Forelimb muscle (tissue), 1 donor: ENCODE results near the gene NUDT13. TPM values are rescaled to one million over a fixed set of nuclear protein-coding genes. Genes with fewer than 3 reads are reported as not detected.

Source experiments
- DNase-seq: peaks from one replicate; pipeline ENCODE4 v3.0.0-alpha.2; 2013; ENCODE audit warnings: low read depth
- polyA plus RNA-seq: library from polyadenylated mRNA; unstranded; fragments of 120-200 nt; gene quantifications from one replicate; pipeline ENCODE4 v1.2.1, GENCODE V29; 2013; ENCODE audit not compliant: insufficient read length

The NUDT13 gene
- 4.0 TPM for polyA plus RNA-seq

DNA sequence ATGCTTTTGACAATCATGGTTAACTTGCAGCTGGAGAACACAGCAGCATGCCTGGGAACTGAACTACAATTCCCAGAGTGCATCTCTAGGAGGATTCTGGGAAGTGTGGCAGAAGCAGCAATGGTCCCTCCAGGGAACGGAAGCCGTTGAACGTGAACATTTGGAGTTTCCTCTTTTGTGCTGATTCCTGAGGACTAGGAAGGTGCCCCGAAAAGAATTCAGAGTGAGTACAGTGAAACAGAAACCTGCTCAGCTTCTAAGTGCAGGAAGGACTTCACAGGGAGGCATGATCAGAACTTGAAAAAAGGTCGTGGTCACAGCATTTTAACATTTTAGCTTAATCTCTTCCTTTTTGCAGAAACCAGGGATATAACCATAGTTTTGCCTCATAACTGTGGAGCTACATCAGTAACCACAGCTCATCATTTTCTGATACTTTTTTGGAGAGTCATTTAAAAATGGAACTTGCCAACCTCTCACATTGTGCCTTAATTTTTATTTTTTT, at the start of gene NUDT13:
TSS of gene NUDT13 (plus strand) at position 111 of the 505 bp plus-strand sequence. CDS start 3,911 bp downstream, outside the sequence.
- peak; percentile 90 for DNase-seq

- DNase-seq = no peak
Observed at GRCh38 chr10:73060738-73061635, 49.3 kb upstream of the NUDT13 start.

DNA sequence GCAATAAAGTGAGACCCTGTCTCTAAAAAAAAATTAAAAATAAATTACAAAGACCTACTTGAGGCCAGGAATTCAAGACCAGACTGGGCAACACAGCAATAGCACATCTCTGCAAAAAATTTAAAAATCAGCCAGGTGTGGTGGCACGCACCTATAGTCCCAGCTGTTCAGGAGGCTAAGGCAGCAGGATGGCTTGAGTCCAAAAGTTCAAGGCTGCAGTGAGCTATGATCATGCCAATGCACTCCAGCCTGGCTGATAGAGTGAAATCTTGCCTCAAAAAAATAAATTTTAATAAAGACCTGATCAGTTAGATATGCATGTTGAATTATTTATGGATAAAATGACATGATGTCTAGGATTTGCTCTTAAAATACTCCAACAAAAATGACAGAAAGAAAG, 48.5 kb upstream of the NUDT13 start:
- no peak for DNase-seq

DNA sequence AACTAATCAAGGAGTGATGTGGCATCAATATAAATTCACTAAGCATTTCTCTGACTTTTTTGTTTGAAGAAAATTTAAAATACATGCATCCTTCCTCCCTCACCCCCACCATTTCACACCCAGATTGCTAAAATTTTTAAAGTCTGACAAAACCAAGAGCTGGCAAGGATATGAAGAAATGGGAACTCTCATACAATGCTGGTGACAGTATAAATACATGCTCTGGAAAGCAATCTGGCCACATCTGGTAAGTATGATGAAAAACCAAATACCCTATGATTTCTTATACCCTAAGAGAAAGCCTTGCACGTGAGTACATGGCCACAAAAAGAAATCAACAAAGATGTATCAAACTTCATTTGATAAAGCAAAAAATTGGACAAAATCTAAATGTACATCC, 44.8 kb upstream of the NUDT13 start:
- DNase-seq = no peak

- no peak for DNase-seq
Observed at GRCh38 chr10:73073627-73074026, 36.6 kb upstream of the NUDT13 start.

- DNase-seq = no peak
Observed at GRCh38 chr10:73075829-73076228, 34.4 kb upstream of the NUDT13 start.

DNA sequence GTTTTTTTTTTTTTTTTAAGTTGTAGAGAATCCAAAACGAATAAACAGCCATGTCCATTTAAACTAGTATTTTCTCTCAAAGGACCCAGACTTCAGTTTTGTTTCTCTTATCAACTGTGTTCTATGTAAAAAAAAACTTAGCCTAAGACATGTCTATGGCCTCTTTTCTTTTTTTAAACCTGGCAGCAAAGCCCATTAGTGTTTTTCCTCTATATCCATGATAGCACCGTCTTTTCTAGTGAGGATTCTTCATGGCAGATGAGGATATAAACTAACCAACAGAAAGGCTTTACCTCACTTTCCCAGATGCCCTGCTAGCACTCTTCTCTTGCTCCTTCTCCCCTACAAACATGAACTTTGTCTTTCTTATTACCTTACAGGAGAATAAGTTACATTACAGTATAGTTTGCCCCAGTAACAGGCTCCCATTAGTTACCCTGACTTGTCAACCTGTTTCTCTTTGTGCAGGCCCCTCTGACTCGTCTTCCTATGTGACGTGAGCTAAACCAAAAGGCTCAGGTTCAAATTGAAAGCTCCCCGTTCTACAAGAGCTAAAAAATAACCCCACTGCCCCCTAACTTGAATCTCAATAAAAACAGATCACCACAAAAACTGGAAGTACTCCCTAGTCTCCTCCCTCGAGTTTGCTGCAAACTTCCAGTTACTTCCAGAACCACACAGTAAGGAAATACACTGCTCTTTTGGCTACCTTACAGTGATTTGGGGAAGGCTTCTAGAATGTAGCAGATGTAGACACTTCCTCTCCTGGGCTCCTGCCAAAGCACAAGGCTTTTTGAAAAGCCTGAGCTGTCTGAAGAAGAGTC, 33.7 kb upstream of the NUDT13 start:
- peak; percentile 94 for DNase-seq

GRCh38 chr10:73079779-73080541, 30.3 kb upstream of the NUDT13 start:
- DNase-seq = no peak

DNA sequence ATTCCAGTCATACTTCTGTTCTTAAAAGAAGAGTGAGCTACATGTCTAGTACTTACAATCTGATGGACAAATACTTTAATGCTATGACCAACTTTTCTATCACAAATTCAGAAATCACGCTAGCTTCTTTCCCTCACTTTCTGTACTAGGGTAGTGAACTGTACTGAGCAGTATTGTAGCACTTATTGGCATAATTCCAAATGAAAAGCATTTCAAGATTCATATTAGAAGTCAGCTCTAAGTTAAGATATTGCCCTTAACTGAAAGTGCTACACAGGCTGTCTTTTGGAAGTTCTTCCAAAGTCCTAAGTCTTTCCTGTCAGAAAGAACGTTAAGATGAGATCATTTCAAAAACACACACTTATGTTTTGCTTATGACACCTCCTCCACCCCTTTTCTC, 27.0 kb upstream of the NUDT13 start:
- DNase-seq = no peak

- DNase-seq = no peak
Observed at GRCh38 chr10:73084209-73084608, 26.0 kb upstream of the NUDT13 start.

GRCh38 chr10:73086816-73087215, 23.4 kb upstream of the NUDT13 start:
- DNase-seq = no peak

GRCh38 chr10:73088304-73088703, 22.0 kb upstream of the NUDT13 start:
- DNase-seq = no peak

GRCh38 chr10:73092830-73093229, 17.4 kb upstream of the NUDT13 start:
- DNase-seq = no peak

DNA sequence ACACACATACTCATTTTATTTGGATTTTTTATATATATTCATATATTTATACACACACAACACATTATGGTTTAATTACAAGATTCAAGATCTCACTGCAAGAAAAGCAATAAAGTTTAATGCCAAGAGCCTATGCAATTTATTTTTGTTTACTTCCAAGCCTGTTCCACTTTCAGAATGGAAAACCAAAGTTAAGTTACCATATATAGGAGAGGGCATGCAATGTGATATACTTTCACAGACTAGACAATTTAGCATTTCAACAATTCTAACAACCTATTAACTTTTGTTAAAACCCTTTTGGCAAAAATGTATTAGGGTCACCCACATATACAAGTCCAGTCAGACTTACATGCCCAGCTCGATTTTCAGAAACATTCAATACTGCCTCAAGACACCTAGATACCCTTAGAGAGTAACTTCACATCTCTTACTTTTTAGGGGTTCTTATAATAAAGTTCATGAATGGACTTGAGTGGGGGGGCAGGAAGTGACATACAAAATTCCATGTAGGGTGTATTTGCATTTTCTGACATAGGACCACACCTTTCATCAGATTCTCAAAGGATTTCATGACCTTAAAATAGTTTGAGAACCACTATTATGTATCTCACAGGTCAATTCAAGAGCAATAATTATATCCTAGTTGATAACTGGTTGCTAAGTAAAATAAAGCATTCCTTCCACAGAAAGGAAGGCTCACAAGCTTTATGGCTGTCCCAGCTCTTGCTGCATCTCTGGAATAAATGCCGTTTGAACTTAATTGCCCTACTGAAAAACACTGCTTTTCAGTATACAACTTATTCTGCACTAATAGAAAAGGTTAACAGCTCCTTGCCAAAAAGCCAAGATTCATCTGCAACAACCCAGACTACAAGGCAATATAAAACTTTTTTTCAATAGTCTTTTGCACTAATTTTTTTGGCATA, 16.1 kb upstream of the NUDT13 start:
- no peak for DNase-seq

DNA sequence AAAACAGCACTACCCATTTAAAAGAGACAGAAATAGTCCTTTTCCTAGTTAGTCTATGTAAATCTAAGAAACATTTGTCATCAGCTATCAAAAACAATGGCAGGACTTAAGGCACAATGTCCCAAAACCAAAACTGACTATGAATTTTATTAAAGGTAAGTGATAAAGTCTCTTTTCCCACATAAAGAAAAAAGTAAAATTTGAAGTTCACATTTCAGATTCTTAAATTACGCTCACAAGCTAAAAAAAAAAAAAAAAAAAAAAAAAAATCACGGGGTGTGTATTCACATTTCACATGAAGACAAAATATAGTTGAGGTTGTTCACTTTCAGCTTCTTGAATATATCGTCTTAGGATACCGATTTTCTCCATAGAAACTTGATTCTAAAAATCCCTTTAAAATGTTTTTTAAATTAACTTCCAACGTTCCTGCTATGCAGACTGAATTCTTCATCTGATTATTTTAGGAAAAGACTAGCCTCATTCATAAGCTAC, 15.2 kb upstream of the NUDT13 start:
- DNase-seq = no peak

- peak; percentile 79 for DNase-seq
Observed at GRCh38 chr10:73095481-73096021, 14.7 kb upstream of the NUDT13 start.

DNA sequence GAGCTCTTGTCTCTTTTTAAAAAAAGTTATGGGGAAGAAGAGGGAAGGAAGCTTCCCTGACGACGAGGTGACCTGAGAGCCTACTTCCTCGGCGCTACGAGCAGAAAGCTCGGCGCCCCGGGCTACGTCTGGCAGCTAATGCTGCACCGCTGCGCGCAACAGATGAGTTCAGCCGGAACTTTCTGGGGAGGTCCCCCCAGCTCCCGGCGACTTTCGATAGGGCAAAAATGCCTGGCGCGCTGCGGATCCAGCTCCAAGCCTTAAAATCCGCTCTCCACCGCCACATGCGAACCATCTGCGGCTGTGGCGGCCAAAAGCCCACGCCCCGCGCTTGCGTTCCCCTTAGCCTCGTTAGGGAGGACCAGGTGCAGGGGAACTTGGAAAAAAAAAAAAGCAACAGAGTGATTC, 14.2 kb upstream of the NUDT13 start:
- no peak for DNase-seq

GRCh38 chr10:73096449-73097304, 13.6 kb upstream of the NUDT13 start, which contains the start of gene P4HA1:
Gene P4HA1, minus strand, starts transcription at chr10:73096866. Its CDS starts 21,983 bp downstream, at chr10:73074883.
- peak; percentile 88 for DNase-seq

GRCh38 chr10:73097305-73097670, 13.0 kb upstream of the NUDT13 start:
- DNase-seq = no peak
